Naive thymus-derived CD8-positive, alpha-beta T cell (primary cell): ENCODE data around the gene MRPL1. TPM values are rescaled to one million over a fixed set of nuclear protein-coding genes. Genes with fewer than 3 reads are reported as not detected.
"Not testable (repeated sequence)": the region's sequence is repeated elsewhere in the genome, so short reads cannot be mapped to it uniquely, and the experiment has no call there.

Source experiments
- ATAC-seq, 2 donors: fragments of 150-1000 bp; cut with Tn5 transposase in 1 of 2; sonication (Bioruptor Pico), chemical (Tn5 transposase) in 1 of 2; 1 replicate in 1 of 2; 2 replicates in 1 of 2; pipeline ENCODE4 v1.10.0; 2021; ENCODE audit warnings: mild to moderate bottlenecking in 2 of 2, moderate library complexity in 2 of 2
- POLR2A ChIA-PET: fragments of 350-600 bp; sonication (Branson Sonifier 250); formaldehyde crosslinking; loops from one replicate; lab custom pipeline; 2021; ENCODE audit warnings: antibody characterized with exemption; lab: Charles Lee
- DNase-seq, 10 donors: peaks; one replicate each; pipeline versions ENCODE4 v3.0.0 to v3.0.0-alpha.2; 2020 to 2022
- H3K27ac Mint-ChIP-seq, 10 donors: one replicate each; pipeline ENCODE4 v1.8.0; 2020 to 2022; ENCODE audit warnings: mild to moderate bottlenecking in 10 of 10, mixed read lengths in 10 of 10, moderate library complexity in 4 of 10, inconsistent platforms in 1 of 10
- H3K27me3 Mint-ChIP-seq, 5 donors: one replicate each; pipeline ENCODE4 v1.8.0; 2021 to 2022; ENCODE audit warnings: mixed read lengths in 5 of 5
- H3K36me3 Mint-ChIP-seq, 3 donors: one replicate each; pipeline ENCODE4 v1.8.0; 2020 to 2022; ENCODE audit warnings: mixed read lengths in 3 of 3, mild to moderate bottlenecking in 2 of 3, inconsistent platforms in 1 of 3
- H3K4me1 Mint-ChIP-seq, 4 donors: one replicate each; pipeline ENCODE4 v1.8.0; 2021 to 2022; ENCODE audit warnings: mixed read lengths in 4 of 4
- H3K4me3 Mint-ChIP-seq, 10 donors: one replicate each; pipeline ENCODE4 v1.8.0; 2020 to 2022; ENCODE audit warnings: mild to moderate bottlenecking in 10 of 10, mixed read lengths in 10 of 10, moderate library complexity in 6 of 10, inconsistent platforms in 1 of 10
- H3K9me3 Mint-ChIP-seq, 9 donors: one replicate each; pipeline ENCODE4 v1.8.0; 2020 to 2022; ENCODE audit warnings: mixed read lengths in 9 of 9, mild to moderate bottlenecking in 3 of 9, inconsistent platforms in 1 of 9, moderate library complexity in 1 of 9
- polyA plus RNA-seq, 3 donors: library from polyadenylated mRNA; unstranded; fragments of 300-500 nt; fragmentation: Illumina TruSeq; gene quantifications; one replicate each; pipeline ENCODE4 v1.2.3, GENCODE V29; 2021
- total RNA-seq, 8 experiments: library from RNA in 2 of 8; stranded (reverse) in 2 of 8; gene quantifications; one replicate each; pipeline ENCODE4 v1.2.3 and lab custom pipeline; 2021 to 2026

MRPL1 gene
- total and polyA plus RNA-seq, 5 experiments from 2014 or later = 27.0 to 37.9 (median 35.6) TPM

GRCh38 chr4:77849278-77849965 lies 13.2 kb upstream of the MRPL1 start:
- Mint-ChIP-seq H3K9me3 (no peaks in the 10 kb centered on the region), H3K27ac (no peak overlapping the region), H3K27me3 (no peaks in the 10 kb centered on the region), H3K4me1 (peaks cover 24 to 49% (median 31%) of the 10 kb centered on the region in 4 donors), H3K4me3 (no peak overlapping the region), H3K36me3 (no peaks in the 10 kb centered on the region)
- POLR2A ChIA-PET = interaction anchor here (0.7 to 19.7 kb wide), 4 partner anchors 13 to 28 kb away, joined by 4 to 876 read pairs (median 6); partner anchors contain the start of genes CNOT6L and MRPL1
- DNase-seq (no peak), ATAC-seq (no peak)

DNA sequence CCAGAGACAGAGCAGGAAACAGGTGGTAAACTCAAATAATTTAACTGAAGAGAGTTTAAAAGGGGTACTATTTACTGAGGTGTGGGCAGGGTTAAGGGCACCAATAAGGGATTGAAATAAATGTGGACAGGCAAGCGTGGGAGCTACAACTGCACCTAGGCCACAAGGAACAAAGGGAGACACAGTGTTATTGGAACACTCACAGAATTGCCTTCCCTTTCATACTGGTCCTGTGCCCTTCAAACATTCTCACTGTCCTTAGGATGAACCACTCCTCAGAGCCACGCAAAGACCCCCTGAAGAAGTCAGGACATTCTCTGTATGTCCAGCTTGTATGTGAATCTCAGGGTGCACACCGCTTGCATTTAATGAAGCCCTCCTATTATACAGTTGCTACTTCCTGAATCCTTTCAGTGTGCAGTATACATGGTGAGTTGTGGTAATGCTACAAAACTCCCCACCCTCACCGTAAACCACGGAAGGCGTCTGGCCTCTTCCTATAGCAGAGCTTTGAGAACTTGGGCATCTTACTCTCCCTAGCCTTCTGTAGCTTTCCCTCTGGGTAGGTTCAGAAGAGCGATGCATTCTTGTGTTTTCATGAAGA lies 9.6 kb upstream of the MRPL1 start:
- peaks cover 36 to 70% (median 57%) of the 10 kb centered on the region in 4 donors for H3K4me1 Mint-ChIP-seq
- peak overlapping the region; percentile 61 to 91 (median 82) for H3K4me3 Mint-ChIP-seq
- H3K36me3 Mint-ChIP-seq = no peaks in the 10 kb centered on the region
- H3K27me3 Mint-ChIP-seq = no peaks in the 10 kb centered on the region
- peak overlapping the region; percentile 95 to 100 (median 98) for H3K27ac Mint-ChIP-seq
- peak; percentile 88 to 89 for ATAC-seq
- DNase-seq = peak; percentile 33 to 82 (median 71)
- POLR2A ChIA-PET = interaction anchor here (0.6 to 19.7 kb wide), 8 partner anchors 9 to 778 kb away, joined by 3 to 876 read pairs (median 4); partner anchors contain the start of genes CNOT6L and MRPL1
- H3K9me3 Mint-ChIP-seq = no peaks in the 10 kb centered on the region

- Mint-ChIP-seq H3K9me3 (no peaks in the 10 kb centered on the region), H3K4me1 (peaks cover 40 to 80% (median 63%) of the 10 kb centered on the region in 4 donors), H3K4me3 (peak overlapping the region; percentile 61 to 91 (median 82)), H3K27ac (peak overlapping the region; percentile 95 to 100 (median 98)), H3K36me3 (no peaks in the 10 kb centered on the region), H3K27me3 (no peaks in the 10 kb centered on the region)
- POLR2A ChIA-PET = interaction anchor here (1.0 to 19.7 kb wide), 3 partner anchors 7 to 53 kb away, joined by 4 to 876 read pairs (median 54); partner anchors contain the start of genes CNOT6L and MRPL1
- DNase-seq (peak in 4 of 10 donors; percentile 46 to 81 (median 75)), ATAC-seq (peak; percentile 72 to 79)
Measured at GRCh38 chr4:77854431-77855111, 8.1 kb upstream of the MRPL1 start.

- Mint-ChIP-seq H3K27ac (peak overlapping the region; percentile 88 to 100 (median 97)), H3K9me3 (no peaks in the 10 kb centered on the region), H3K4me1 (peaks cover 42 to 88% (median 71%) of the 10 kb centered on the region in 4 donors), H3K4me3 (peak overlapping the region in 8 of 10 donors; percentile 30 to 90 (median 82)), H3K36me3 (no peaks in the 10 kb centered on the region), H3K27me3 (no peaks in the 10 kb centered on the region)
- no peak for ATAC-seq
- no peak for DNase-seq
- POLR2A ChIA-PET = interaction anchor here (0.8 to 19.7 kb wide), 5 partner anchors 9 to 115 kb away, joined by 3 to 876 read pairs (median 3); partner anchors contain the start of gene CNOT6L
Measured at GRCh38 chr4:77856152-77856551, 6.5 kb upstream of the MRPL1 start.

GRCh38 chr4:77859256-77859655 lies 3.4 kb upstream of the MRPL1 start:
- peaks cover 0 to 6% (median 0%) of the 10 kb centered on the region in 9 donors for H3K9me3 Mint-ChIP-seq
- H3K4me3 Mint-ChIP-seq = no peak overlapping the region
- ATAC-seq (no peak), DNase-seq (no peak)
- peak overlapping the region; percentile 84 to 100 (median 99) for H3K27ac Mint-ChIP-seq
- no peaks in the 10 kb centered on the region for H3K36me3 Mint-ChIP-seq
- H3K4me1 Mint-ChIP-seq = peaks cover 32 to 87% (median 69%) of the 10 kb centered on the region in 4 donors
- POLR2A ChIA-PET = interaction anchor here (0.6 to 19.7 kb wide), 2 partner anchors 37 to 52 kb away, joined by 3 to 876 read pairs; partner anchors contain the start of gene CNOT6L
- peaks cover 0 to 3% (median 0%) of the 10 kb centered on the region in 5 donors for H3K27me3 Mint-ChIP-seq

GRCh38 chr4:77861495-77861894 lies 1.1 kb upstream of the MRPL1 start:
- Mint-ChIP-seq H3K36me3 (peaks cover 3 to 14% (median 3%) of the 10 kb centered on the region in 3 donors), H3K4me3 (peak overlapping the region; percentile 93 to 99 (median 97)), H3K4me1 (peaks cover 31 to 82% (median 70%) of the 10 kb centered on the region in 4 donors), H3K27me3 (peaks cover 0 to 3% (median 0%) of the 10 kb centered on the region in 5 donors), H3K9me3 (peaks cover 0 to 6% (median 0%) of the 10 kb centered on the region in 9 donors), H3K27ac (peak overlapping the region; percentile 96 to 100 (median 100))
- no peak for DNase-seq
- ATAC-seq = peak; percentile 10
- POLR2A ChIA-PET = interaction anchor here (0.7 to 19.7 kb wide), 12 partner anchors 9 to 1921 kb away, joined by 3 to 876 read pairs (median 7); partner anchors contain the start of genes BMP2K, CNOT6L, NAAA and NUP54

GRCh38 chr4:77863341-77863740 lies 711 bp downstream of the MRPL1 start:
- POLR2A ChIA-PET = interaction anchor here (0.7 to 19.7 kb wide), 4 partner anchors 12 to 1651 kb away, joined by 3 to 876 read pairs (median 6); partner anchors contain the start of gene CNOT6L
- Mint-ChIP-seq H3K4me1 (peaks cover 25 to 71% (median 67%) of the 10 kb centered on the region in 4 donors), H3K27ac (peak overlapping the region; percentile 96 to 100 (median 100)), H3K36me3 (peaks cover 3 to 30% (median 3%) of the 10 kb centered on the region in 3 donors), H3K4me3 (peak overlapping the region; percentile 93 to 99 (median 97))
- ATAC-seq (peak in 1 of 2 donors; percentile 8), DNase-seq (peak in 3 of 10 donors; percentile 10 to 25 (median 10))
- H3K9me3 Mint-ChIP-seq, H3K27me3 Mint-ChIP-seq: not testable (repeated sequence)

DNA sequence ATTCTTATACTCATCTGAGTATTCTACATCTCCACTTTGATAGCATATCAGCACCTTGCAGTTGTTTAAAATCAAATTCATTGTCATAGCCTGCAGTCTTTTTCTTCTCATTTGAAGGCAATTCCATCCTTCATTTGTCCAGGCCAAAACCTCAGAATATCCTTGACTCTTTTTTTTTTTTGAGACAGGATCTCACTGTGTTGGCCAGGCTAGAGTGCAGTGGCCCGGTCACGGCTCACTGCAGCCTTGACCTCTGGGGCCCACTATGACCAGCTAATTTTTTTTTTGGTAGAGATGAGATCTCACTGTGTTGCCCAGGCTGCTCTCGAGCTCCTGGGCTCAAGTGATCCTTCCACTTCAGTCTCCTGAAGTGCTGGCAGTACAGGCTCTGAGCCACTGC lies 2.6 kb downstream of the MRPL1 start:
- peak overlapping the region in 8 of 10 donors; percentile 16 to 80 (median 32) for H3K27ac Mint-ChIP-seq
- POLR2A ChIA-PET = interaction anchor here (0.6 to 19.7 kb wide), 3 partner anchors 9 to 43 kb away, joined by 3 to 876 read pairs (median 4); partner anchors contain the start of gene CNOT6L
- peaks cover 0 to 3% (median 0%) of the 10 kb centered on the region in 5 donors for H3K27me3 Mint-ChIP-seq
- H3K9me3 Mint-ChIP-seq = peaks cover 0 to 6% (median 0%) of the 10 kb centered on the region in 9 donors
- ATAC-seq = no peak
- peaks cover 3 to 39% (median 3%) of the 10 kb centered on the region in 3 donors for H3K36me3 Mint-ChIP-seq
- H3K4me1 Mint-ChIP-seq = peaks cover 31 to 82% (median 74%) of the 10 kb centered on the region in 4 donors
- H3K4me3 Mint-ChIP-seq = peak overlapping the region in 4 of 10 donors; percentile 18 to 61 (median 41)
- no peak for DNase-seq

DNA sequence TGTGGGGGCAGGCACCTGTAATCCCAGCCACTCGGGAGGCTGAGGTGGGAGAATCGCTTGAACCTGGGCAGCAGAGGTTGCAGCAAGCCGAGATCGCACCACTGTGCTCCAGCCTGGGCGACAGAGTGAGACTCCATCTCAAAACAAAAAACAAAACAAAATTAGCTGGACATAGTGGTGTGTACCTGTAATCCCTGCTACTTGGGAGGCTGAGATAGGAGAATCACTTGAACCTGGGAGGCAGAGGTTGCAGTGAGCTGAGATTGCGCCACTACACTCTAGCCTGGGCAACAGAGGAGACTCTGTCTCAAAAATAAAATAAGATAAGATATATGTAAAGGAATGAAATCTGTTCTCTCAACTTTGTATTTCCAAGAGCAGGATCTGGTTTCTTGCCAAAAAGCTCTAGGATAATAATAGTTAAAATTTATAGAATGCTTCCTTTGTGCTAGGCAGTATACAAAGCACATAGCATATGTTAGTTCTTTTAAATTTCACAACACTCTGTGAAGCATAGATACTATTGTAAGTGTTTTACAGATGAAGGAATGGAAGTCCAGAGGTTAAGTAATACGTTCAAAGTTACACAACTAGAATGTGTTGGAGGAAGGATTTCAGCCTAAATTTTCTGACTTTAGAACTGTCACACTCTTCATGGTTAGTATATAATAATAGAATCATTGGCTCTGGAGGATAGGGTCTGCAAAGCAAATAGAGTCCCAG lies 10.3 kb downstream of the MRPL1 start:
- Mint-ChIP-seq H3K4me3 (no peak overlapping the region), H3K27ac (peak overlapping the region in 1 of 10 donors; percentile 24), H3K27me3 (no peaks in the 10 kb centered on the region), H3K9me3 (no peaks in the 10 kb centered on the region), H3K4me1 (peaks cover 12 to 37% (median 27%) of the 10 kb centered on the region in 4 donors), H3K36me3 (peaks cover 0 to 68% (median 23%) of the 10 kb centered on the region in 3 donors)
- ATAC-seq = no peak
- POLR2A ChIA-PET = no interaction called here
- no peak for DNase-seq

GRCh38 chr4:77877167-77877566 lies 14.5 kb downstream of the MRPL1 start:
- Mint-ChIP-seq H3K36me3 (peaks cover 5 to 84% (median 34%) of the 10 kb centered on the region in 3 donors), H3K4me1 (peaks cover 11 to 34% (median 27%) of the 10 kb centered on the region in 4 donors), H3K27ac (peak overlapping the region in 2 of 10 donors; percentile 61 to 85), H3K27me3 (no peaks in the 10 kb centered on the region), H3K4me3 (no peak overlapping the region), H3K9me3 (no peaks in the 10 kb centered on the region)
- DNase-seq (peak in 2 of 10 donors; percentile 25 to 28), ATAC-seq (peak; percentile 20 to 46)
- POLR2A ChIA-PET = interaction anchor here (0.6 kb wide), 1 partner anchor 59 kb away, joined by 5 read pairs; no protein-coding TSS in a partner anchor
